HTR-8/SVneo (cell line): Measurements from ENCODE around the gene PALLD.

Source experiments
- DNase-seq: peaks from one replicate; pipeline ENCODE4 v3.0.0; 2011; ENCODE audit warnings: low spot score, mixed read lengths; ENCODE audit not compliant: insufficient read length
- FAIRE-seq: peaks from 2 replicates; lab custom pipeline; 2011; peaks lifted over from hg19 to GRCh38; lab: Jason Lieb, UNC

Gene PALLD

DNA sequence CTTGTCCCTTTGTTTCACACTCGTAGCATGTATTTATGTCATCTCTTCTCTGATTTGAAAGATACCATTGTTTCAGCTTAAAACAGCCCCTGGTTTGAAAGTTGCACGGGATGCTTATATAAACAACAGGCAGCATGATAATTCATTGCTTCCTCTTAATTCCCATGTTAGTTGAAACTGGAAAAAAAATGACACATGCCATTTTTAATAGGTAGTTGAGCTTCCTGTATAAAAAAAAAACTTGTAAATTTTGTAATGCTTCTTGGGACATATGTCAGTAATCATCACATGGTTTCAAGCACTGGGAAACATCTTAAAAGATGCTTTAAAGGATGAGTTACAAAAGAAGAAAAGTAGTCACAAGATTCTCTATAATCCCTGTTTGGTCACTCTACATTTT is 243.0 kb downstream of the PALLD start:
- FAIRE-seq (no peak), DNase-seq (no peak)

DNA sequence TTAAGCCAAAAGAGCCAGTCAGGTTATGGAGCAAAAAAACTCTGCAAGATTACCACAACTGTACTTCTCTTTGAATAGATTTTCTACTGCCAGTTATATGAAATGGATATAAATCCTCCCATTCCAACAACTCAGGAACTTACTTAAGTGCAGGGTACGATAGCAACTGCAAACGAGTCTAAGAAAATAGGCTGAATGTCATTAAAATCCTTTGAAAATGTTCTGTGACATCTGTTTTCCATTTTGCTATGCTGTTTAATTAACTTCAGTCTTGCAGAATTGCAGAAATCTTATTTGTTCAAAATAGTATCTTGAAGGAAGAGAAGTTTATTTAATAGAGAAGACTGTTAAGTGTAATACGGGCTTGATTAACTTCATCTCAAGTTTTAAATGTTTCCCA is 243.8 kb downstream of the PALLD start:
- FAIRE-seq, result no peak

DNA sequence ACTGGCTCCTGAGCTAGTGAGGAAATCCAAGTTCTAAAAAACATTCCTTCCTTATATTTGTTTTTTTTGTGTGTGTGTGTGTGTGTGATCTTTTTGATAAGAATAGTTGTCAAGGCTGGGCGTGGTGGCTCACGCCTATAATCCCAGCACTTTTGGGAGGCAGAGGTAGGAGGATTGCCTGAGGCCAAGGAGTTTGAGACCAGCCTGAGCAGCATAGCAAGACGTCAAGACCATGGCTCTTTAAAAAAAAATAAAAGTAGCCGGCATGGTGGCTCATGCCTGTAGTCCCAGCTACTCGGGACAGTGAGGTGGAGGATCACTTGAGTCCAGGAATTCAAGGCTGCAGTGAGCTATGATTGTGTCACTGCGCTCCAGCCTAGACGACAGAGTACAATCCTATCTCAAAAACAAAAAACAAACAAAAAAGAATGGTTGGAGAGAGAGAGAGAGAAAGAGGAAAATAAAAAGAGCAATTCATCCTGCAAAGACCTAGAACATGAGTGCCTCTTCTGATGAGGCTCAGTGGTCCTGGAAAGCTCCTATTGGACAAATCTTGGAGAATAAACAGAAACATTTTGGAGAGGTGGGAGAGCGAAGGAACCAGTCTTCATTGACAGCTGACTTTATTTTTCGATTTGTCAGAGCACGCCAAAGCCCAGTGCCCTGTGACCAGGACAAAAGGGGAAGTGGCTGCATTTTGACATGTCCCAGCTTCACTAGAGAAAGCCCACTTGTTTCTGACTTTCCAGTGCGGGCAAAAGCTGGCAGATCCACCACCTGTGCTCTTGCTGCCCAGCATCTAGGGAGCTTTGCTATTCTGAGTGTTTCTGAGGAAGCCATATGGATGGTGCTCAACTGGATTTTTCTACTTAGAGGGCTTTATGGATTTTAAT is 244.7 kb downstream of the PALLD start:
- no peak for DNase-seq
- no peak for FAIRE-seq

More for the DNA sequence above, 243.8 kb downstream of the PALLD start:
- no peak for DNase-seq

DNA sequence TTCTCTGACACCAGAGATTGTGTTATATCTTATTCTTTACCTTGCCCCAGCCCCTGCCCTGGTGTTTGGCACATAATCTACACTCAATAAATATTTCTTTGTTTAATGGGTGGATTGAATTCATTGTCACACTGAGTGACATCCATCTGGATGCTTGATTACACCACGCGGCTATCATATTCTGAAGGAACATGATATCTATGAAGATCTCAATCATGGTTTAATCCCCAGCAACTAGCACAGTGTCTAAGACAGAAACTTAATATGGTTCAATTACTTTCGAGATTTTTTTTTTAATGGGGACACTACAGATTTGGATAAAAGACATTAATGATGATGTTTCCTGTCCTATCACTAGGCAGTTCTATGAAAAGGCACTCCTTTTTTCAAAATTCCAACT is 246.3 kb downstream of the PALLD start:
- FAIRE-seq (no peak), DNase-seq (no peak)

DNA sequence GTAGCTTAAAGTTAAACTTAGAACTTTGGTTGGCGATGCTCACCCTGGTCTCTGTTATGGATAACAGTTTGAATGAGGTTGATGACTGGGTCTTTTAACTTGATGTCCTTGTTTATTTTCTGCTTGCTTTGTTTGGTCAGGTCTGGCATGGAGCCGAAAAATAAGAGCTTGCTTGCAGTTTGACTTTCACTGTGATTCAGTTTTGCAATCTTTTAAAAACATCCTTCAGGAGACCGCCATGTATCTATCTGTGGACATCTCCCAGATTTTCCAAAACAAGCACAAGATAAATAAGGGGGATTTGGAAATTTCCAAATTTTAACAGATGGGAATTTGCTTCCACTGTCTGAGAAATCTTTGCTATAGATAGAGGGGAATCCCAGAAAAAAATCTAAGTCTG is 246.7 kb downstream of the PALLD start:
- no peak for DNase-seq

DNA sequence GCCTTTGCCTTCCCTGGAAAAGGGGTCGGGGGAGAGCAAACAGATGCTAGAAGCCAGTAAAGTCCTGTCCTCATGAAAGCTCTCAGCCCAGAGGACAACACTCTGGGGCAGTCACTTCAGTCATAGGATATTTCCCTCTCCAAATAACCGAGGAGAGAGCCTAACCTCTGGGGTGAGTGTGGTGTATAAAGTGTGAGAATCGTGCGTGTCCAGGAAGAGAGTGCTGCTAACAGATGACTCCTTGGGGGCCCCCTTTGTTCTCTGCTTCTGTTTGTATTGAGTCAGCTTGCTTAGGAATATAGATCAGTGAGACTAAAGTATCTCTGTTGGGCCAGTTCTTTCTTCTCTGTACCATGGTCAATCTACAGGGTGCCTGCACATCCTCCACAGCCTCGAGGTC is 247.2 kb downstream of the PALLD start:
- no peak for DNase-seq
- FAIRE-seq, result no peak

More for the DNA sequence above, 246.7 kb downstream of the PALLD start:
- FAIRE-seq, result no peak

DNA sequence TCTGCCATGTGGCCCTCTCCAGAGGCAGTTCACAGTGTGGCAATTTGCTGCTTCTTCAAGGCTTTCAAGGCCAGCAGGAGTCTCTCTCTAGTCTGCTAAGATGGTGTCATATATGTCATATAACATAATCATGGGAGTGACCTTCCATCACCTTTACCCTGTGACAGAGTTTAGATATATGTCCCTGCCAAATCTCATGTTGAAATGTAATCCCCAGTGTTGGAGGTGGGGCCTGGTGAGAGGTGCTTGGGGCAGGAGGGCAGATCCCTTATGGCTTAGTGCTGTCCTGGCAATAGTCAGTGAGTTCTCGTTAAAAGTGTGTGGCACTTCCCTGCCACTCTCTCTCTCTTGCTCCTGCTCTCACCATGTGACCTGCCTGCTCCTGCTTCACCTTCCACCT is 252.0 kb downstream of the PALLD start:
- FAIRE-seq, result no peak
- DNase-seq, result no peak

DNA sequence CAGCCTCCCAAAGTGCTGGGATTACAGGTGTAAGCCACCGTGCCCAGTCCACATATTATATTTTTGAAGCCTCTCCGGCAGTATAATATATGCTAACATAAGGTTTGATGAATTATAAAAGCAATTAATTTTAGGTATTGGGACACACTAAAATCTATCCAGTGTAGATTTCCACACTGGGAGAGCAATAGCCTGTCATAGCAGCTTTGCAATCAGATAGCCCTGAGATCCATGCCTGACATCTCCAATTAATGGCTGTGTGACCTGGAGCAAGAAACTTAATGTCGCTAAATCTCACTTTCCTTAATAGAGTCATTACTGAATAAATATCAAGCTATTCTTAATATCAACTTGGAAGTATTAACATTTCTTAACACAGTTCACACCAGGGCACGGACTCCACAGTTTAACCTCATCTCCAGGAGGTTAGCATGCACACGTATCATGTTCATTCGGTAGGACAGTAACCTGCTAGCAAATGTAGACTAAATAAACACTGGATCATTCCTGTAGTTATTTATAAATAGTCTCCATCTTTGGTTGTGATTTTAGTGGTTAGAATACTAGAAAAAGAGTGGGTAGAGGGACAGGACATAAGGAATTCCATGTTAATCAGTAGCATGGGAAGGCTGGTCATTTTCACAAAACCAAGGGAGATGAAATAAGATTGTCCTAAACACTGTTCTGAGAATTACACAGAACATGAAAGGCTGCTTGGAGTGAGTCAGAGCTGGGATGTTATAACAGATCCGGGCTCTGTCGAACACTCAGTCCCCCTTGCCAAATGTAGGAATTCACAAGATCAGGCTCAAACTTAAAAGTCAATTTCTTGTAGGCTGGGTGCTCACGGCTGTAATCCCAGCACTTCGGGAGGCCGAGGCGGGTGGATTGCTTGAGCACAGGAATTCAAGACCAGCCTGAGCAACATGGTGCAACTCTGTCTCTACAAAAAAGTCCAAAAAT is 254.7 kb downstream of the PALLD start:
- no peak for DNase-seq
- no peak for FAIRE-seq

DNA sequence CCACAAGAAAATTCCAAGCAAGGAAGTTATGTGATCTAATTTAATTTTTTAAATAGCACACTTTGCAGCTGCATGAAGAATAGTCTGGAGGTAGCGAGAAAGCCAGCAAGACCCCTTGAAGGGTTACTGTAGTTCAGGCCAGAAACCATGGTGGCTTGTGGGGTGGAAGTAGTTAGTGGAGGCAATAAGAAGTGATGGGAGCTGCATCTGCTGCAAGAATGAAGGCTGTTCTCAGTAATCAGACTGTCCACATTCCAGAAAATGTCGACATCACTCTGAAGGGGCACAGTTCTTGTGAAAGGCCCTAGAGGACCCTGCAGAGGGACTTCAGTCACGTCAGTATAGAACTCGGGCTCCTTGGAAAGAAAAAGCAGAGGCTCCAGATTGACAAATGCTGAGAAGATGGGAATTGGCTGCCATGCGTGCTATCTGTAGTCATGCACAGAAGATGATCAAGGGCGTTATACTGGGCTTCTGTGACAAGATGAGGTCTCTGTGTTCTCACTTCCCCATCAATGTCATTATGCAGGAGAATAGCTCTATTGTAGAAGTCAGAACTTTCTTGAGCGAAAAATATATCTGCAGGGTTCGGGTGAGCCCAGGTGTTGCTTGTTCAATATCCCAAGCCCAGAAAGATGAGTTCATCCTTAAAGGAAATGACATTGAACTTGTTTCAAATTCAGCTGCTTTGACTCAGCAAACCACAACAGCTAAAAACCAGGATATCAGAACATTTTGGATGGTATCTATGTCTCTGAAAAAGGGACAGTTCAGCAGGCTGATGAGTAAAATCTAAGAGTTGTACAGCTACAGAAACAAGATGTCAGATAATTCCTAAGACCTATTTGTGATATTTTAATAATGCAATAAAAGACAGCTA is 259.0 kb downstream of the PALLD start:
- DNase-seq (no peak), FAIRE-seq (peak; percentile 62)

DNA sequence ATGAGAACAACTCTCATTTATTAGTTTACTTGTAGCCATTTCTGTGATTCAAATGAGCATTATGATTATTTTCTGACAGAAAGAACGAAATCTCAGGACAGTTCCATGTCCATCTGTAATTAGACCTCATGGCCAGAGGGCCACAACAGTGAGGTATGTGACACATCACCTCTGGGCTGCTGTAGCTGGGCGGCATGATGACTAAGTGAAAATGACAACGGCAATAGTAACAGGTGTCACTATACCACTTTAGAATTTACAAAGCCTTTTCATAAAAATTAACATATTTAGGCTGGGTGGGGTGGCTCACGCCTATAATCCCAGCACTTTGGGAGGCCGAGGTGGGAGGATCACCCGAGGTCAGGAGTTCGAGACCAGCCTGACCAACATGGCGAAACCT is 260.6 kb downstream of the PALLD start:
- no peak for DNase-seq
- FAIRE-seq, result no peak

DNA sequence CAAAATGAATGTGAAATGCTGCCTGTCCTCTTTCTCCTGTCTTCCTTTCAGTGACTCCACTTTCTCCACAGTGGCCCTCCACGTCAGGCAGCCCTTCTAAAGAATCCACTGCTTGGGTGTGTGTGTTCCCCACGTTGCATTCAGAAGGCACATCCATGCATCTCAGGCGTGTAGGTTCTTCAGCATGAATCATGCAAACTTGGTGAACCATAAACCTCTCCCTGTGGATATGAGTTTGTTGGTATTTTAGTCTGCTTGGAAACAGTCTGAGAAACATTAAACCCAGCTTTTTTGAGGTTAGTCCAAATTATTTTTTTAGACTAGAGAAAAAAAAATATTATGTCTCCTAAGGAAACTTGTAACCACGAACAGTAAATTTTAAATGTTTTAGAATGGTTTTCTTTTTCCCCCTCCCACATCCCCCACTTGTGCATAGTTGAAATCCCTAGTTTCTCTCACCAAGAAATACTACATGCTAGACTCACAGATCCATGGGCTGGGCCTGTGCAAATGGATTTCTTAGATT is 261.6 kb downstream of the PALLD start:
- DNase-seq, result no peak
- FAIRE-seq, result no peak

DNA sequence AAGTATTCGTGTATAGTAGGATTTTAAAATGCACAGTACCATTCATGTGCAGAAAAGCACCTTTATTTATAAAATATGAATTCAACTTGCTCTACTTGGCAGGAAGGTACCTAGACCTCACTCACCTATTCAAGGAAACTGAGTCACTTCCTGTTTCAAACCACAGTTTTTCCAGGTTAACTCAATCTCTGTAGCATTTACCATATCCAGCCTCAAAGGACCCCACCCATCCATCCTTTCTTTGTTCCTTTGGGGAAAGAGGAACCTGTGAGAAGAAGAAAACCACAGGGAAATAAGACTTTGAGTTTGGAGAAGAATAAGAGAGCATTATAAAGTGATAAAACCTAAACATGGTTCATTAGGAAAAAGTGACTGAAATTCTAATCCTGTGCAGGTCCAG is 262.5 kb downstream of the PALLD start:
- no peak for DNase-seq
- no peak for FAIRE-seq

DNA sequence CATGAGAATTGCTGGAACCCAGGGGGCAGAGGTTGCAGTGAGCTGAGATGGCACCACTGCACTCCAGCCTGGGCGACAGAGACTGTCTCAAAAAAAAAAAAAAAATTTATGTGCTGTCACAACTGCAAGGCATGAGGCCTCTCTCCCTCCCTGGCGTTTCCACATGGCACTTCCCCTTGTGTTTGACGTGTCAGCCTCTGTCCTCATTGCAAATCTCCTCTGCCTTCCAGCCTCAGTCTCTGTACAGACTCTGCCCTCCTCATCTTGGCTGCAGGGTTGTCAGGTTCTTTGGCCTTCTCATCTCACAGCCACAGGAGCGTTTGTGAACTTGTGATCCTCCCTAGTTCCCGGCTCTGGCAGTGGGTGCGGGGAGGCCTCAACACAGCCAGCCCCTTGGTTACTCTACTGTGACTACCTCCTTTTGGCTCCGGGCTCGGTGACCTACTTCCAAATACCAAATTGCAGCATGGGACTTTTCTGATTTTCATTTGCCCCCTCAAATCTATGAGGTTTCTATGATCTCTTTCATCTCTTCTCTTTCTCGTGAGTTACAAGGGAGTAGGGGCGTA is 263.2 kb downstream of the PALLD start:
- no peak for FAIRE-seq
- DNase-seq, result no peak

DNA sequence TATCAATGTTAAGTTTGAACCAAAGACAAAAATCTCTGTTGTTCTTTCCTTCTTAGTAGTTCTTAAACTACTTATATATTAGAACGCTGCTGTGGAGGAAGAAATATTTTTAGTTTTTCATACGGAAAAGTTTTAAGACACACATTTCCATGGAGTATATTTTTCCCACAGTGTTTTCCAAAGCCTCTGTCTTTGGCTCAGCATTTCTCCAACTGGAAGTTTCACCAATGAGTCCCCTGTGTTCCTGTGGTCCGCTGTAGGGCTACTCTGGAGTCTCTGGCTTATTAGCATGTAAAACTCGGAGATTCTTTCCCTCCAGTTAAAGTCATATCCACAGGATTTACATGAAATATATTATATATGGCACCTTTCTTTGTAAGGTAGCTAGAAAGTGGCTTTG is 264.2 kb downstream of the PALLD start:
- DNase-seq, result no peak
- no peak for FAIRE-seq

DNA sequence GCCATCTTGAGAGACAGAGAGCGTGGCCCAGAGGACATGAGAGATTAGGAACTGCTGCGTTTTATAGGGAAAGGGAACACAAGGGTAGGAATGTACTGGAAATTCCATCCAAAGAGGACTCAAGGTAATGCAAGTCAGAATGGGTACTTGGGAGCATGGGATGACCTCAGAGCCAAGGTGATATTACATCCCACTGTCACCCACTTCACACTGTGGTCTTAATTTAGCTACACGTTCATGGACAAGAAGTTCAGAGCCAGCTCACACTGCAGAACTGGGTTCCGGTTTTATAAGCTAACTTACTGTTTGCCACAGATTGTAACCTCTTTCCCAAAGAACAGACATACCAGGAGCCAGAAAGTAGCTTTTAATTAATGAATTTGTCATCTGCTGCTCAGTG is 268.5 kb downstream of the PALLD start:
- DNase-seq (no peak), FAIRE-seq (peak; percentile 48)

DNA sequence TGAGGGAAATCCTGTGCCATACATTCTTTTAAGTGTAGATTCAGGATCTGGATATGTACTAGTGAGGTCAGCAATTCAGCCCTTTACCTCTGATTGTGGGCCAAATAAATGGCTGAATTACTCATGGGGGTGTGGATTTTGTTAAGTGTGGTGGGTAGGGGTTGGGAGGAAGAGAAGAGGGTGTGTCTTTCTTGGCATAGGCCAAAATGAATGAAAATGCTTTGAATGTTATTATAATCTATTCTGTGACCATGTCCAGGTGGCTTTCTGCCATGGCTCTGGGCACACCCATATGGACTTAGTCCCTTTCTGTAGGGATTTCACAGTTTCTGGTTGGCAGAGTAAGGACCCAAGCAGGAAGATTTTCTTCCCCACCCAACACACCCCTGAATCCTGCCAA is 268.9 kb downstream of the PALLD start:
- no peak for DNase-seq
- no peak for FAIRE-seq

DNA sequence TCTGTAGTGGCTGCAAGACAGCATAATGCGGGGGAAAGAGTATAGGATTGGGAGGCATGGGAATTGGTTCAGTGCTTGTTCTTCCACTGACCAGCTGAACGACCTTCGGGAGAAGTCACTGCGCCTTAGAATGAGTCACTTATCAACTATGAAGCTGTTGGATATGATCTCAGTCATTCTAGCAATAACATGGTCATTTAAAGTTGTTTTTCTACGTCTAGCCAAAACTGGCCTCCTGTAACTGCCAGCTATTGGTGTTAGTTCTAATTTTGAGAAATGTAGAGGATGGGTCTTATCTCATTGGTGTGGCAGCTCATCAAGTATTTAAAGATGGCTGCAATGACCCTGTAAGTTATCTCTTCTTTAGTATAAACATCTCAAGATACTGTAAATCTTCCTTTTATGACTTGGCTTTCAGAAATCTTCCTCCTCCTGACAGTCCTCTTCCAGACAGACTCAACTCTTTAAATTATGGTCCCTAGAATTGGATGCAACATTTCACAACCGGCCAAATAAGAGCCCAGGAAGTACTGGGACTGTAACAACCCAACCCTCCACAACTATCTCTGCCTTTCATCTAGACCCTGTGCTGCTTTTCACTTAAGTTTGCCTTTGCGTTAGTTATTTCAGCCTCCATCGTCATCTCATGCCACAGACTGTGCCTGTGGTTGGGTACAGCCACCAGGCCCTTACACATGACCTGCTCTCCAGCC is 269.9 kb downstream of the PALLD start:
- FAIRE-seq, result peak; percentile 4
- DNase-seq, result peak; percentile 69

DNA sequence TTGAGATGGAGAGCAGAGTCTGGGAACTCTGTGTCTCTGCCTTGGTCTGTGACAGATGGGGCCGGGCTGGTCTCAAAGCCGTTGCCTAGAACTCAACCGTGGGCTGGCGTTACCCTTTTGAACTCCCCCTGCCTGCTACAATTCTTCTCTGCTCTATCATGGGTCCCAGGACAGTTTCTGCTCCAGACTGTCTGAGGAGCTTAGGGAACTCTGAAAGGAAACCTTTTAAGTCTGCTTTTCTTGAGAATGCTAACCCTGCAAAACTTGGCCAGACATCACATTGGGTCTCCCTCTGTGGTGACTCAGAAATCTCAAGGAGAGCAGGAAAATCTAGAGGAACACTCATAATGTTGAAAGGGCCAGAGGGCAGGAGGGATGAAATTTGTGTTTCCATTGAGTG is 272.6 kb downstream of the PALLD start:
- DNase-seq (no peak), FAIRE-seq (no peak)

DNA sequence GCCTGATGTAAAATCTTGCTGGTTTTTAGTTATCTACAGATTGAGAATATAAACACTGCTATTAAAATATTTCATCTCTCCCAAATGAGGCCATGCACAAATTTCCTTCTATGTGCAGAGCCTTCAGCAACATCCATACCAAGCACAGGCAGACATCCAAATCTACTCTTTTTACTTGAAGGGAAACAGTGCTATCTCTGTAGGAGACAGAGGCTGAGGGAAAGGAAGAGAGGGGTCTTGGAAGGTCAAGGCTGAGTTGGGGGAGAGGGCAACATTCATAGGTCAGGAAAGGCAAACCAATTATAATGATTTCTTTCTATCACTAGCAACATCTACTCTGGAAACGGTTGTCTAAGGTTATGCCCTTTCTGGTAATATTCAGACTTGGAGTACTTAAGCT is 273.0 kb downstream of the PALLD start:
- FAIRE-seq, result no peak
- no peak for DNase-seq
